PFSK-1 (cell line): ENCODE results near the gene LPIN2.

ENCODE experiments used
- POLR2AphosphoS5 ChIP-seq: IDR thresholded peaks from 2 replicates; pipeline ENCODE4 v1.6.1; 2012; ENCODE audit warnings: low read depth, mild to moderate bottlenecking, control low read depth, low read length, moderate library complexity
- SIN3A ChIP-seq: IDR thresholded peaks from 2 replicates; pipeline ENCODE4 v1.6.1; 2012; ENCODE audit warnings: mild to moderate bottlenecking, low read length, moderate library complexity, borderline replicate concordance; ENCODE audit not compliant: insufficient read depth
- TAF1 ChIP-seq: IDR thresholded peaks from 2 replicates; pipeline ENCODE4 v1.6.1; 2012; ENCODE audit warnings: low read length, control low read depth, borderline replicate concordance; ENCODE audit not compliant: insufficient read depth
- TF ChIP-seq, protein P1 (sequence below), 2 experiments: IDR thresholded peaks; 2 replicates each; pipeline versions ENCODE4 v1.6.1 to v1.8.0; 2011 to 2012; ENCODE audit warnings: low read depth in 2 of 2, low read length in 2 of 2, control low read depth in 1 of 2, inconsistent platforms in 1 of 2, mild to moderate bottlenecking in 1 of 2, moderate library complexity in 1 of 2; ENCODE audit not compliant: insufficient read depth in 1 of 2

GRCh38 chr18:3025544-3025943 lies 12.6 kb upstream of the LPIN2 start:
- TF ChIP-seq SIN3A (no peak), TAF1 (no peak), POLR2AphosphoS5 (no peak)
- TF ChIP-seq, protein P1, sequence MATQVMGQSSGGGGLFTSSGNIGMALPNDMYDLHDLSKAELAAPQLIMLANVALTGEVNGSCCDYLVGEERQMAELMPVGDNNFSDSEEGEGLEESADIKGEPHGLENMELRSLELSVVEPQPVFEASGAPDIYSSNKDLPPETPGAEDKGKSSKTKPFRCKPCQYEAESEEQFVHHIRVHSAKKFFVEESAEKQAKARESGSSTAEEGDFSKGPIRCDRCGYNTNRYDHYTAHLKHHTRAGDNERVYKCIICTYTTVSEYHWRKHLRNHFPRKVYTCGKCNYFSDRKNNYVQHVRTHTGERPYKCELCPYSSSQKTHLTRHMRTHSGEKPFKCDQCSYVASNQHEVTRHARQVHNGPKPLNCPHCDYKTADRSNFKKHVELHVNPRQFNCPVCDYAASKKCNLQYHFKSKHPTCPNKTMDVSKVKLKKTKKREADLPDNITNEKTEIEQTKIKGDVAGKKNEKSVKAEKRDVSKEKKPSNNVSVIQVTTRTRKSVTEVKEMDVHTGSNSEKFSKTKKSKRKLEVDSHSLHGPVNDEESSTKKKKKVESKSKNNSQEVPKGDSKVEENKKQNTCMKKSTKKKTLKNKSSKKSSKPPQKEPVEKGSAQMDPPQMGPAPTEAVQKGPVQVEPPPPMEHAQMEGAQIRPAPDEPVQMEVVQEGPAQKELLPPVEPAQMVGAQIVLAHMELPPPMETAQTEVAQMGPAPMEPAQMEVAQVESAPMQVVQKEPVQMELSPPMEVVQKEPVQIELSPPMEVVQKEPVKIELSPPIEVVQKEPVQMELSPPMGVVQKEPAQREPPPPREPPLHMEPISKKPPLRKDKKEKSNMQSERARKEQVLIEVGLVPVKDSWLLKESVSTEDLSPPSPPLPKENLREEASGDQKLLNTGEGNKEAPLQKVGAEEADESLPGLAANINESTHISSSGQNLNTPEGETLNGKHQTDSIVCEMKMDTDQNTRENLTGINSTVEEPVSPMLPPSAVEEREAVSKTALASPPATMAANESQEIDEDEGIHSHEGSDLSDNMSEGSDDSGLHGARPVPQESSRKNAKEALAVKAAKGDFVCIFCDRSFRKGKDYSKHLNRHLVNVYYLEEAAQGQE (IDR thresholded peaks at IDR 0.05; ENCODE audit: insufficient read depth in 1 of 2, low read depth in 2 of 2, low read length in 2 of 2): no peak
